Lower lobe of right lung (tissue), 2 donors: ENCODE results near the gene ISOC2. TPM values are rescaled to one million over a fixed set of nuclear protein-coding genes. Genes with fewer than 3 reads are reported as not detected.

Experiments used
- ATAC-seq, 2 donors: fragments of 200-7000 bp; cut with Tn5 transposase; one replicate each; pipeline ENCODE4 v1.9.1; 2020 to 2022; ENCODE audit warnings: mild to moderate bottlenecking in 2 of 2, moderate library complexity in 2 of 2
- DNase-seq: peaks from one replicate; pipeline ENCODE4 v3.0.0-alpha.2; 2020
- H3K27ac ChIP-seq: fragments of 200-600 bp; one replicate; pipeline ENCODE4 v1.8.0; 2022
- H3K27me3 ChIP-seq: fragments of 200-600 bp; one replicate; pipeline ENCODE4 v1.8.0; 2022; ENCODE audit warnings: low read depth
- H3K36me3 ChIP-seq: fragments of 200-600 bp; one replicate; pipeline ENCODE4 v1.8.0; 2022; ENCODE audit warnings: mild to moderate bottlenecking
- H3K4me1 ChIP-seq: fragments of 200-600 bp; one replicate; pipeline ENCODE4 v1.8.0; 2022
- H3K4me3 ChIP-seq: fragments of 200-600 bp; one replicate; pipeline ENCODE4 v1.8.0; 2022; ENCODE audit warnings: mild to moderate bottlenecking
- H3K9me3 ChIP-seq: fragments of 200-600 bp; one replicate; pipeline ENCODE4 v1.8.0; 2022
- CTCF ChIP-seq: fragments of 200-600 bp; IDR thresholded peaks from one replicate; pipeline ENCODE4 v1.8.0; 2022; ENCODE audit warnings: antibody characterized with exemption, mild to moderate bottlenecking
- intact Hi-C: fragments of 100-400 bp; cut with DNase I; formaldehyde crosslinking; loops from one replicate; pipeline ENCODE4 v1.11.0; 2022
- long read RNA-seq: library from polyadenylated mRNA; unstranded; transcript quantifications from one replicate; pipeline ENCODE4 v2.0.0, GENCODE V29; 2021
- total RNA-seq: library from RNA; stranded (reverse); fragmentation: NEBNext Ultra II Directional; extraction: Animal tissue kit (Norgen Biotek cat#: 25700); gene quantifications from one replicate; pipeline ENCODE4 v1.2.1, GENCODE V29; 2021
- donor health status: DM: no; HTN: yes; CAD: no; lungs with severe emphysema.

The ISOC2 gene
- total RNA-seq, result 28.6 TPM
- long read RNA-seq, partial matches to known transcripts, result 0 of 1 reads
- long read RNA-seq, other reads (novel, unspliced or antisense), result 0 of 1 reads

DNA sequence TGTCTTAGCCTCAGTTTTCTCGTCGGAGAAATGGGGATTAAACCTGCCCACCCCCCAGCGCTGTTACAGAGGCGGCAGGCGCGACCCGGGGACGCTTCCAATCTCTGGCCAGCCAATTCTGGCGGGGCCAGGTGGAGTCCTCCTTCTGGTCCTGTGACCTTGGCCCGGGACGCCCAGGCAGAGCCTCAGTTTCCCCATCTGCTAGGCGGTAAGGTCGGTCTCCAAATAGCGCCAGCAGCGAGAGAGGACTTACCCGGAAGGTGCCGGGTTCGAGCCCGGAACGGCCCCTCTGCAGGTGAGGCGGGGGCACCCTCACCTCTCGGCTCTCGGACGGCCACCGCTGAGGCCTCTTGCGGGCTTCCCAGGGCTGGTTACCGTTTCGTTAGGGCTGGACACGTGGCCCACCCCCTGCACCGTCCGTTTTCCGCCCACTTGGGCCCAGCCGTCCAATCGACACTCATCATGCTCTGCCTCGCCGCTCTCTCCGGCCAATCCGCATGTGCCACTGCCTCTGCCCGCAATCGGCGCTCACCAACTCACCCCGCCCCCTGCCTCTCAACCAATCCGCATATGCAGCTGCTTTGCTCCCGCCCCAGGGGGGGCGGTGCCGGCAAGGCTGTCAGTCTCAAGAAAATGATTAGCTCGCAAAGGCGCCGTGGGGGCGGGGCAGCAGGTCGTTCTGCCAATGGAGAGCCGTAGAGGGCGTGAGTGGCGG is at the start of gene ISOC2:
ISOC2 (minus strand) TSS at position 384 of the 715 bp plus-strand sequence. CDS start 5,156 bp downstream, outside the sequence.
- H3K9me3 ChIP-seq, result no peaks in the 10 kb centered on the region
- peak within 1 kb of the TSS; percentile 76 for H3K4me3 ChIP-seq
- DNase-seq (peak; percentile 100), ATAC-seq (peak; percentile 97 to 98)
- H3K4me1 ChIP-seq, result peaks cover 21% of the 10 kb centered on the region
- intact Hi-C loops, result no loop called here
- peak within 1 kb of the TSS; percentile 90 for H3K27ac ChIP-seq
- H3K27me3 ChIP-seq, result no peaks in the 10 kb centered on the region
- H3K36me3 ChIP-seq, result no peaks in the 10 kb centered on the region
- peak; percentile 5 for TF ChIP-seq CTCF

DNA sequence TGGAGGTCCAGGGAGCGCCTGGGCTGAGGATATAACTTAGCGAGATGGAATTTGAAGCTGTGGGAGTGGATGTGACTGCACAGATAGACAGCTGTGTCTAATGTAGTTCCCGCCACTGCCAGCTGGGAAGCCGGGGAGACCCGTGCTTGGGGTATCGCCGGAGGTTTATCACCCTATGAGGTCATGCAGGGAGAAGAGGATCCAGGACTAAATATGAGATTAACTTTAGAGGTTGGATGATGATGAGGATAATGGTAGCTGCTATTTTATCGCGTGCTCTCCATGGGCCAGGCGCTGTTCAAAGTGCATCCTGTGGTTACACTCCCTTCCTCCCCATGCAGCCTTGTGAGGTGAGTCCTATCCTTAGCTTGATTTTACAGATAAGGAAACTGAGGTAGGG is 46.7 kb upstream of the ISOC2 start:
- DNase-seq, result peak; percentile 25
- TF ChIP-seq CTCF, result no peak
- no peak overlapping the region for H3K4me3 ChIP-seq
- no peaks in the 10 kb centered on the region for H3K27me3 ChIP-seq
- no peaks in the 10 kb centered on the region for H3K9me3 ChIP-seq
- peaks cover 8% of the 10 kb centered on the region for H3K4me1 ChIP-seq
- intact Hi-C loops, result no loop called here
- H3K27ac ChIP-seq, result no peak overlapping the region
- H3K36me3 ChIP-seq, result no peaks in the 10 kb centered on the region
- no peak for ATAC-seq

DNA sequence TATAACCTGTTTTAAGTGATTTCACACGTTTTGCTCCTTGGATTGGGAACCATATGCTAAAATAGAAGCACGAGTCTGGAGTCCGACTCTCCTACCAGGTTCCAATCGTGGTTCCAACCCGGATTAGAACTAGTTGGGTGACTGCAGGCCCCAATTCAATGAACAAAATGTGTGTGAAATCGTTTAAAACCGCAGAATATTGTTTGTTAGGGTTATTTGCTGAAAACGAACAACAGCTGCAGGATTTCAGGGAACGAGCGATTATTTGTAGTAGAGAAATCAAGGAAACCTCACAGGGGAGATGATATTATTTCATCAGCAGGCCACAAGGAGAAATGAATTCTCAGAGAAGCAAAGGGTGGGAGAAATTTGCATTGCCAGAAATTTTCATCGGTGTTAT is 43.5 kb upstream of the ISOC2 start:
- peaks cover 8% of the 10 kb centered on the region for H3K4me1 ChIP-seq
- H3K4me3 ChIP-seq, result no peak overlapping the region
- H3K27ac ChIP-seq, result no peak overlapping the region
- DNase-seq (no peak), ATAC-seq (no peak)
- no peaks in the 10 kb centered on the region for H3K36me3 ChIP-seq
- intact Hi-C loops, result no loop called here
- H3K27me3 ChIP-seq, result no peaks in the 10 kb centered on the region
- TF ChIP-seq CTCF, result no peak
- no peaks in the 10 kb centered on the region for H3K9me3 ChIP-seq

- TF ChIP-seq CTCF, result peak; percentile 32
- peak overlapping the region; percentile 50 for H3K4me3 ChIP-seq
- DNase-seq, result no peak
- ATAC-seq, result no peak
- H3K9me3 ChIP-seq, result no peaks in the 10 kb centered on the region
- H3K36me3 ChIP-seq, result no peaks in the 10 kb centered on the region
- H3K27me3 ChIP-seq, result no peaks in the 10 kb centered on the region
- intact Hi-C loops, result no loop called here
- H3K4me1 ChIP-seq, result peaks cover 8% of the 10 kb centered on the region
- H3K27ac ChIP-seq, result peak overlapping the region; percentile 63
These were observed 42.8 kb upstream of the ISOC2 start for GRCh38 chr19:55504252-55504603.

DNA sequence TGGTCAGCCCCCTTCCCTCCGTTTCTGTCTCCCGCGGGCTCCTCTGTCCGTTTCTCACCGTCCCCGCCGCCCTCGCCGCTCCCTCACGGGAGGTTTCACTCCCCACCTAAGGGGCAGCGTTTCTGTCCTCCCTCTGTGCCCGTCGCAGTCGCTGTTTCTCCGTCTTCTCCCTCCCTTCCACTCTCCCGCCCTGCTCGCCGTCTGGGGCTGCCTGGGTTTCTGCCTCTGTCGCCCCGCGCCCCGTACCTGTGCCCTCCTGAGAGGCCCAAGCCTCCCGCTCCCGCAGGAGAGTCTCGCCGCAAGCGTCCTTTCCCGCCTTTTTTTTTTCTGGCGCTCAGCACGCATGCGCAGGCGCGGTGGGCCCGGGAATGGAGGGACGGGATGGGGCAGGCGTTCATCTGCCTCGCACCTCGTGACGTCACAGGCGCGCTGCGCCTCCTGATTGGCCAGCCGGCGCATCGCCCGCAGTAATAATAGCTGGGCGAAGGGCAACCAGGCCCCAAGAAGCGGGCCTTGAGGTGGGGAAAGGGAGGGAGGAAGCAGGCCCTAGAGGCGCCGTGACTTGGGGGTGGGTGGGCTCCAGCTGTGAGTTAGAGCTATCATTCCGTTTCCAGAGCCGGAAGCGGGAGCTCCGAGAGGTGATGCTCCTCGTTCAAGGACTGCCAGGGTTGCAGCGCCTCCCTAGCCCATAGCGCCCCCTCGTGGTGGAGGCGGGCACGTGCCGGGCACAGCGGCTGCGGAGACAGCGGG is 42.2 kb upstream of the ISOC2 start:
- DNase-seq (peak; percentile 93), ATAC-seq (peak; percentile 97 to 99)
- Histone ChIP-seq H3K4me1 (peaks cover 8% of the 10 kb centered on the region), H3K27me3 (no peaks in the 10 kb centered on the region), H3K4me3 (peak overlapping the region; percentile 50), H3K27ac (peak overlapping the region; percentile 63), H3K36me3 (no peaks in the 10 kb centered on the region), H3K9me3 (no peaks in the 10 kb centered on the region)
- intact Hi-C loops, result no loop called here
- TF ChIP-seq CTCF, result peak; percentile 100
